Ishikawa (cell line): ENCODE data around the gene DNAJC5.

Source experiments
- CEBPB ChIP-seq: IDR thresholded peaks from 2 replicates; pipeline ENCODE4 v1.6.1; 2012
- CREB1 ChIP-seq: IDR thresholded peaks from 2 replicates; pipeline ENCODE4 v1.6.1; 2012; ENCODE audit warnings: low read depth
- EGR1 ChIP-seq: IDR thresholded peaks from 2 replicates; pipeline ENCODE4 v1.6.1; 2012
- EP300 ChIP-seq: IDR thresholded peaks from 2 replicates; pipeline ENCODE4 v1.6.1; 2012; ENCODE audit warnings: borderline replicate concordance
- FOXM1 ChIP-seq: IDR thresholded peaks from 2 replicates; pipeline ENCODE4 v1.6.1; 2012; ENCODE audit warnings: low read depth, borderline replicate concordance
- MAX ChIP-seq: IDR thresholded peaks from 2 replicates; pipeline ENCODE4 v1.6.1; 2012
- RAD21 ChIP-seq: IDR thresholded peaks from 2 replicates; pipeline ENCODE4 v1.6.1; 2012; ENCODE audit warnings: low read depth
- REST ChIP-seq: IDR thresholded peaks from 2 replicates; pipeline ENCODE4 v1.6.1; 2012; ENCODE audit warnings: low read depth, mild to moderate bottlenecking
- TAF1 ChIP-seq: IDR thresholded peaks from 2 replicates; pipeline ENCODE4 v1.6.1; 2012; ENCODE audit warnings: low read depth, mild to moderate bottlenecking
- TCF12 ChIP-seq: IDR thresholded peaks from 2 replicates; pipeline ENCODE4 v1.6.1; 2012; ENCODE audit warnings: low read depth
- TEAD4 ChIP-seq: IDR thresholded peaks from 2 replicates; pipeline ENCODE4 v1.6.1; 2012
- USF1 ChIP-seq: IDR thresholded peaks from 2 replicates; pipeline ENCODE4 v1.6.1; 2012
- YY1 ChIP-seq: IDR thresholded peaks from 2 replicates; pipeline ENCODE4 v1.6.1; 2012; ENCODE audit warnings: low read depth
- ZBTB7A ChIP-seq: IDR thresholded peaks from 2 replicates; pipeline ENCODE4 v1.6.1; 2012; ENCODE audit warnings: low read depth

- no peak for TF ChIP-seq REST
- no peak for TF ChIP-seq CEBPB
- no peak for TF ChIP-seq EP300
- no peak for TF ChIP-seq MAX
- no peak for TF ChIP-seq TEAD4
- no peak for TF ChIP-seq YY1
- TF ChIP-seq TCF12, result no peak
- no peak for TF ChIP-seq CREB1
- no peak for TF ChIP-seq EGR1
- no peak for TF ChIP-seq RAD21
- no peak for TF ChIP-seq ZBTB7A
- TF ChIP-seq TAF1, result no peak
- TF ChIP-seq FOXM1, result no peak
- no peak for TF ChIP-seq USF1
Observed at GRCh38 chr20:63942969-63943807, 48.3 kb downstream of the DNAJC5 start.
